Measurements from ENCODE around the gene CSNK1D. TPM values are rescaled to one million over a fixed set of nuclear protein-coding genes. Genes with fewer than 3 reads are reported as not detected.
"Not testable (repeated sequence)": the region's sequence is repeated elsewhere in the genome, so short reads cannot be mapped to it uniquely, and the experiment has no call there.

CSNK1D gene
- polyA plus RNA-seq, 3 donors from 2014 or later, result 48.9 to 130 (median 55.9) TPM

- H3K4me1 Mint-ChIP-seq, result peaks cover 67 to 70% of the 10 kb centered on the region in 2 donors
- peak; percentile 82 to 85 (median 85) for DNase-seq
Observed at GRCh38 chr17:82212331-82213250, 60.9 kb downstream of the CSNK1D start, which contains the start of gene CCDC57. CCDC57 (minus strand) TSS chr17:82212842; CDS start chr17:82201944, 10,898 bp downstream.

GRCh38 chr17:82210655-82211054, 62.8 kb downstream of the CSNK1D start:
- not testable (repeated sequence) for H3K27ac Mint-ChIP-seq, DNase-seq, H3K36me3 Mint-ChIP-seq, H3K9me3 Mint-ChIP-seq
- peaks cover 63 to 68% of the 10 kb centered on the region in 2 donors for H3K4me1 Mint-ChIP-seq
- peaks cover 23 to 26% (median 25%) of the 10 kb centered on the region in 3 donors for H3K27me3 Mint-ChIP-seq (ENCODE audit: low read depth in 3 of 3)
- peak overlapping the region in 1 of 5 donors; percentile 73 for H3K4me3 Mint-ChIP-seq

More at GRCh38 chr17:82212331-82213250, 60.9 kb downstream of the CSNK1D start, which contains the start of gene CCDC57:
- Mint-ChIP-seq H3K4me3 (peak within 1 kb of the TSS; percentile 78 to 90 (median 88)), H3K9me3 (no peaks in the 10 kb centered on the region), H3K36me3 (no peaks in the 10 kb centered on the region), H3K27ac (peak within 1 kb of the TSS; percentile 41 to 98 (median 96)), H3K27me3 (ENCODE audit: low read depth in 3 of 3) (peaks cover 29 to 38% (median 35%) of the 10 kb centered on the region in 3 donors)

GRCh38 chr17:82205720-82206508, 67.6 kb downstream of the CSNK1D start:
- Mint-ChIP-seq H3K4me1 (peaks cover 56 to 61% of the 10 kb centered on the region in 2 donors), H3K4me3 (peak overlapping the region; percentile 53 to 75 (median 64)), H3K36me3 (peaks cover 0 to 4% (median 0%) of the 10 kb centered on the region in 3 donors), H3K9me3 (no peaks in the 10 kb centered on the region), H3K27me3 (ENCODE audit: low read depth in 3 of 3) (peaks cover 4 to 6% (median 4%) of the 10 kb centered on the region in 3 donors), H3K27ac (peak overlapping the region; percentile 91 to 97 (median 96))
- peak; percentile 76 to 82 (median 81) for DNase-seq

- H3K4me1 Mint-ChIP-seq, result peaks cover 64 to 68% of the 10 kb centered on the region in 2 donors
- peak overlapping the region in 1 of 5 donors; percentile 73 for H3K4me3 Mint-ChIP-seq
- no peaks in the 10 kb centered on the region for H3K9me3 Mint-ChIP-seq
- peaks cover 4 to 11% (median 6%) of the 10 kb centered on the region in 3 donors for H3K27me3 Mint-ChIP-seq (ENCODE audit: low read depth in 3 of 3)
- peak overlapping the region; percentile 91 to 97 (median 96) for H3K27ac Mint-ChIP-seq
- H3K36me3 Mint-ChIP-seq, result peaks cover 0 to 4% (median 0%) of the 10 kb centered on the region in 3 donors
- no peak for DNase-seq
Observed at GRCh38 chr17:82204831-82205719, 68.4 kb downstream of the CSNK1D start.

GRCh38 chr17:82203920-82204319, 69.6 kb downstream of the CSNK1D start:
- DNase-seq, result no peak
- Mint-ChIP-seq H3K36me3 (peaks cover 0 to 4% (median 0%) of the 10 kb centered on the region in 3 donors), H3K4me1 (peaks cover 65 to 67% of the 10 kb centered on the region in 2 donors), H3K27ac (peak overlapping the region in 3 of 6 donors; percentile 45 to 90 (median 69)), H3K27me3 (ENCODE audit: low read depth in 3 of 3) (peaks cover 6 to 11% (median 10%) of the 10 kb centered on the region in 3 donors), H3K9me3 (no peaks in the 10 kb centered on the region), H3K4me3 (no peak overlapping the region)

GRCh38 chr17:82202981-82203380, 70.5 kb downstream of the CSNK1D start:
- Mint-ChIP-seq H3K4me3 (no peak overlapping the region), H3K9me3 (no peaks in the 10 kb centered on the region), H3K27me3 (ENCODE audit: low read depth in 3 of 3) (peaks cover 4 to 10% (median 8%) of the 10 kb centered on the region in 3 donors), H3K4me1 (peaks cover 63 to 70% of the 10 kb centered on the region in 2 donors), H3K27ac (peak overlapping the region in 5 of 6 donors; percentile 25 to 90 (median 78)), H3K36me3 (peaks cover 0 to 9% (median 5%) of the 10 kb centered on the region in 3 donors)
- peak in 1 of 3 donors; percentile 29 for DNase-seq

GRCh38 chr17:82201498-82201910, 72.0 kb downstream of the CSNK1D start:
- Mint-ChIP-seq H3K27me3 (ENCODE audit: low read depth in 3 of 3) (peaks cover 2 to 8% (median 6%) of the 10 kb centered on the region in 3 donors), H3K27ac (peak overlapping the region; percentile 28 to 97 (median 84)), H3K4me1 (peaks cover 58 to 62% of the 10 kb centered on the region in 2 donors), H3K4me3 (peak overlapping the region in 3 of 5 donors; percentile 12 to 46 (median 25)), H3K9me3 (no peaks in the 10 kb centered on the region), H3K36me3 (peaks cover 2 to 13% (median 5%) of the 10 kb centered on the region in 3 donors)
- no peak for DNase-seq

- Mint-ChIP-seq H3K4me3 (peak overlapping the region; percentile 61 to 81 (median 72)), H3K4me1 (peaks cover 52 to 57% of the 10 kb centered on the region in 2 donors), H3K27me3 (ENCODE audit: low read depth in 3 of 3) (peaks cover 2 to 8% (median 6%) of the 10 kb centered on the region in 3 donors), H3K9me3 (no peaks in the 10 kb centered on the region), H3K36me3 (peaks cover 5 to 17% (median 8%) of the 10 kb centered on the region in 3 donors), H3K27ac (peak overlapping the region; percentile 89 to 97 (median 95))
- DNase-seq, result peak; percentile 81 to 83 (median 82)
Observed at GRCh38 chr17:82200743-82201497, 72.6 kb downstream of the CSNK1D start.

GRCh38 chr17:82200135-82200534, 73.4 kb downstream of the CSNK1D start:
- peaks cover 6 to 8% (median 6%) of the 10 kb centered on the region in 3 donors for H3K27me3 Mint-ChIP-seq (ENCODE audit: low read depth in 3 of 3)
- H3K4me3 Mint-ChIP-seq, result peak overlapping the region; percentile 61 to 81 (median 72)
- no peaks in the 10 kb centered on the region for H3K9me3 Mint-ChIP-seq

GRCh38 chr17:82199496-82199895, 74.0 kb downstream of the CSNK1D start:
- no peaks in the 10 kb centered on the region for H3K9me3 Mint-ChIP-seq
- peak overlapping the region in 2 of 5 donors; percentile 23 to 26 for H3K4me3 Mint-ChIP-seq
- H3K27me3 Mint-ChIP-seq (ENCODE audit: low read depth in 3 of 3), result peaks cover 6 to 8% (median 6%) of the 10 kb centered on the region in 3 donors
- DNase-seq, result no peak
- H3K4me1 Mint-ChIP-seq, result peaks cover 45 to 46% of the 10 kb centered on the region in 2 donors
- peak overlapping the region; percentile 89 to 97 (median 95) for H3K27ac Mint-ChIP-seq
- H3K36me3 Mint-ChIP-seq, result peaks cover 9 to 22% (median 19%) of the 10 kb centered on the region in 3 donors

More at GRCh38 chr17:82200135-82200534, 73.4 kb downstream of the CSNK1D start:
- DNase-seq, result peak in 1 of 3 donors; percentile 6
- H3K4me1 Mint-ChIP-seq, result peaks cover 46 to 49% of the 10 kb centered on the region in 2 donors
- peaks cover 9 to 22% (median 16%) of the 10 kb centered on the region in 3 donors for H3K36me3 Mint-ChIP-seq
- H3K27ac Mint-ChIP-seq, result peak overlapping the region; percentile 89 to 97 (median 95)

GRCh38 chr17:82198092-82198491, 75.4 kb downstream of the CSNK1D start:
- peak overlapping the region in 1 of 5 donors; percentile 39 for H3K4me3 Mint-ChIP-seq
- peaks cover 40 to 43% of the 10 kb centered on the region in 2 donors for H3K4me1 Mint-ChIP-seq
- DNase-seq, result peak in 1 of 3 donors; percentile 19
- H3K9me3 Mint-ChIP-seq, result no peaks in the 10 kb centered on the region
- peaks cover 6 to 7% (median 6%) of the 10 kb centered on the region in 3 donors for H3K27me3 Mint-ChIP-seq (ENCODE audit: low read depth in 3 of 3)
- H3K36me3 Mint-ChIP-seq, result peaks cover 9 to 29% (median 24%) of the 10 kb centered on the region in 3 donors
- peak overlapping the region in 5 of 6 donors; percentile 41 to 87 (median 73) for H3K27ac Mint-ChIP-seq

All from immature natural killer cell (primary cell).